ENCODE measurements around the gene ERMARD.

Gene ERMARD

DNA sequence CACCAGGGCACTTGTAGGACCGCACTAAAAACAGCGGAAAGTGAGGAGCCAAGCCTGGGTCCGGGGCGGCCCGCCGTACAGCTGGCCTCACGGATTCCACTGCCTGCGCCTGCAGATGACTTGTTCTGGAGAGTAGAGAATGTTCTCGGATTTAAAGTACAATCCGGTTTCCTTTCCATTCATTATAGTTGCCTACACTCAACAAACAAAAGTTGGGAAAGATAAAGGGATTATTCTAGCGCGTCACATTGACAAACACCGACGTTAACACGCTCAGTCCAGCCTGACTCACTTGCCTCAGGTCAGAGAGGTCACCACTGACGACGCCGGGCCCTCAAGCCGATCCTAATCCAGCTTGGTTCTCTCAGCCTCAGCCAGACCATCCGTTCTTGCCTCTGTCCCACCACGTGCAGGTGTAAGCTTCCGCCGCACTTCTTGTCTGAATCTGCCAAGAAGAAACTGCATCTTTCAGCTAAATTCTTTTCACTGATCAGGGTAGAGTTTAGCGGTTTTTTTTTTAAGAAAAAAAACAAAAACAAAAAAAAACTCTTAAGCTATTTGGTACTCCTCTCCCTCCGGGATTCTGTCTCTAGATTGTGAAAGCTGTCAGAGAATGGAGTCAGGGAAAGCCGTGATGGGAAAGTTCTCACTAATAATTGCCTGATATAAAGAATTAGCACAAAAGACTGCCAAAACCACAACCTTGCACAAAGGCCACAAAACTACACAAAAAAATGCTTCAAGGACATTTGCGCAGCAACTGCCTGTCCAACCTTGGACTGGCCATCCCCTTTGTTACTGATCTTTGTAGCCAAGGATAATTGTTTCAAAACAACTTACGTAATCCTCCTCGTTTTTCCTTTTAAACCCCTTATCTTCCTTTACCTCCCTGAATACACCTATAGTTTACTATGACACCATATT lies 26.0 kb upstream of the ERMARD start:
- Histone ChIP-seq H2BK5ac (ENCODE audit: low read depth, low read length, poor library complexity, severe bottlenecking) (no peak overlapping the region), H2BK120ac (ENCODE audit: low read depth, low read length) (no peak overlapping the region), H3K9me3 (ENCODE audit: control insufficient read depth, low read length) (no peaks in the 10 kb centered on the region), H3K9ac (ENCODE audit: low read length) (peak overlapping the region; percentile 86), H3K4me1 (ENCODE audit: control insufficient read depth, insufficient read depth, low read depth, low read length) (peaks cover 9% of the 10 kb centered on the region), H3K36me3 (ENCODE audit: control insufficient read depth in 1 of 2, insufficient read depth in 2 of 2, low read depth in 1 of 2, low read length in 2 of 2) (no peaks in the 10 kb centered on the region), H2BK12ac (ENCODE audit: low read length in 2 of 2) (no peak overlapping the region), H3K4me3 (ENCODE audit: insufficient read depth in 1 of 2, low read depth in 1 of 2, low read length in 2 of 2) (peak overlapping the region; percentile 77 to 93), H2AFZ (ENCODE audit: low read depth, low read length) (peak overlapping the region; percentile 97), H3K18ac (ENCODE audit: low read depth in 1 of 2, low read length in 2 of 2) (peak overlapping the region; percentile 89), H2AK5ac (ENCODE audit: low read length, severe bottlenecking) (no peak overlapping the region), H3K27me3 (ENCODE audit: control insufficient read depth in 1 of 2, insufficient read depth in 1 of 2, low read length in 2 of 2) (no peaks in the 10 kb centered on the region), H4K8ac (ENCODE audit: low read length) (peak overlapping the region; percentile 84), H3K79me1 (replicated peaks; ENCODE audit: low read length, poor library complexity, severe bottlenecking) (peaks cover 3% of the 10 kb centered on the region), H2BK15ac (ENCODE audit: low read depth, poor library complexity, severe bottlenecking) (no peak overlapping the region), H3K23ac (ENCODE audit: low read length in 2 of 2) (peak overlapping the region in 1 of 2 experiments; percentile 69), H4K91ac (ENCODE audit: low read length) (no peak overlapping the region), H3K14ac (ENCODE audit: low read length in 2 of 2) (peak overlapping the region in 1 of 2 experiments; percentile 68), H3K27ac (ENCODE audit: low read length, poor library complexity, severe bottlenecking) (peak overlapping the region; percentile 64), H3K4me2 (ENCODE audit: low read length, poor library complexity, severe bottlenecking) (peak overlapping the region; percentile 95), H3K4ac (ENCODE audit: low read depth in 1 of 2, low read length in 2 of 2) (peak overlapping the region in 1 of 2 experiments; percentile 41)
- peak; percentile 96 for DNase-seq
- 19% methylated on average over 23 of the region's 29 CpGs for WGBS

DNA sequence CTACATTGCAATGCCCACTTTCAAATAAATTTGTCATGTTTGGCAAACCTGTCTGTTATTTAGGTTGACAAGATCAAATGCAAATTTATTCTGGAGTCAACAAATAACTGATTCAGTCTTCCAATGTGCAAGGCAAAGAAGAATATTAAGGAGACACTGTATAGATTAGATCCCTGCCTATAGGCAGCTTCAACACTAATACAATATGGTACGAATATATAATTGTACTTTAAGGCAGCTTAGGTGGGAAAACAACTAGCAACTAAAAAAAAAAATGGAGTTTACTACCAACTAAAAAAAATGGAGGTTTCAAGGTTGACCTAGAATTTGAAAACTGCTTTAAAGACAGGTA lies 25.4 kb upstream of the ERMARD start:
- Histone ChIP-seq H2BK12ac (ENCODE audit: low read length in 2 of 2) (no peak overlapping the region), H3K14ac (ENCODE audit: low read length in 2 of 2) (no peak overlapping the region), H3K79me1 (replicated peaks; ENCODE audit: low read length, poor library complexity, severe bottlenecking) (peaks cover 3% of the 10 kb centered on the region), H4K91ac (ENCODE audit: low read length) (no peak overlapping the region), H3K4ac (ENCODE audit: low read depth in 1 of 2, low read length in 2 of 2) (no peak overlapping the region), H2BK120ac (ENCODE audit: low read depth, low read length) (no peak overlapping the region), H3K4me2 (ENCODE audit: low read length, poor library complexity, severe bottlenecking) (no peak overlapping the region), H2BK15ac (ENCODE audit: low read depth, poor library complexity, severe bottlenecking) (no peak overlapping the region), H3K36me3 (ENCODE audit: control insufficient read depth in 1 of 2, insufficient read depth in 2 of 2, low read depth in 1 of 2, low read length in 2 of 2) (no peaks in the 10 kb centered on the region), H3K27ac (ENCODE audit: low read length, poor library complexity, severe bottlenecking) (no peak overlapping the region), H3K27me3 (ENCODE audit: control insufficient read depth in 1 of 2, insufficient read depth in 1 of 2, low read length in 2 of 2) (no peaks in the 10 kb centered on the region), H2AK5ac (ENCODE audit: low read length, severe bottlenecking) (no peak overlapping the region), H3K9ac (ENCODE audit: low read length) (no peak overlapping the region), H3K23ac (ENCODE audit: low read length in 2 of 2) (no peak overlapping the region), H2BK5ac (ENCODE audit: low read depth, low read length, poor library complexity, severe bottlenecking) (no peak overlapping the region), H3K9me3 (ENCODE audit: control insufficient read depth, low read length) (no peaks in the 10 kb centered on the region), H3K4me1 (ENCODE audit: control insufficient read depth, insufficient read depth, low read depth, low read length) (peaks cover 9% of the 10 kb centered on the region), H3K4me3 (ENCODE audit: insufficient read depth in 1 of 2, low read depth in 1 of 2, low read length in 2 of 2) (no peak overlapping the region), H2AFZ (ENCODE audit: low read depth, low read length) (no peak overlapping the region), H4K8ac (ENCODE audit: low read length) (no peak overlapping the region), H3K18ac (ENCODE audit: low read depth in 1 of 2, low read length in 2 of 2) (no peak overlapping the region)
- WGBS, result no CpG with 5 or more reads among the region's 1 CpG
- no peak for DNase-seq

DNA sequence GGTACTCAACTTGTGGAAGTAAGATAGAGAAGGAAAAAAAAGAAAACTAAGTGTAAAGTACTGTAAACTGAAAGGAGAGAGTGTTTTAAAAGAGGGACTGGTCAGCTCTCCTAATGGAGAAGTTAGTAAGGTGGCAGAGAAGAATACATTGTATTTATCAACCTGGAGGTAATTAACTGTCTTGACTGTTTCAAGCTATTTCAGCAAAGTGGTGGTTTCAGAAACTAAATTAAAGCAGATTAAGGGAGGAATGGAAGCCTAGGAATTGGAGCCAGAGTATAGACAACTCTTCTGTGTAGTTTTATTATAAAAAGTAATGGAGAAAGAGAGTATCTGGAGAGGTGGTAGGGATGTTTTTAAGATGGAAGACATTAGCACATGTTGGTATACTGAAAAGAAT lies 24.5 kb upstream of the ERMARD start:
- Histone ChIP-seq H3K9ac (ENCODE audit: low read length) (no peak overlapping the region), H3K23ac (ENCODE audit: low read length in 2 of 2) (no peak overlapping the region)

DNA sequence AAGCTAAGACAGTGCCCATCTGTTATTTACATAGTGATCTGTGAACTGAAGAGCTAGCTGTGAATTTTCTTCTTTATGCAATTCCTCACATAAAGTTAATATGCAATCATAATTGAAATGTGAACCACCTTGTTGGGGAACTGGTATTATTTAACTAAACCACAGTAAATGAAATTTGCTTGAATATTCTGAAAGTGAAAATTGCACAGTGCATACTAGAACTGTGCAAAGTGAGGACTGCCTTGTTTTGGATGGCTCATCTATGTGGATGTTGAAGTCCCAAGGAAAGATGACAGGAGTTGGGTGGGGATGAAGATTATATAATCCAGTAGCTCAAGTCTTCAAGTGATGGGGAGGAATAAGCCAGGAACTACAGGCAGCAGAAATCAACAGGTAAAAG lies 21.5 kb upstream of the ERMARD start:
- Histone ChIP-seq H3K9ac (ENCODE audit: low read length) (no peak overlapping the region), H3K4me1 (ENCODE audit: control insufficient read depth, insufficient read depth, low read depth, low read length) (peaks cover 2% of the 10 kb centered on the region), H3K4ac (ENCODE audit: low read depth in 1 of 2, low read length in 2 of 2) (no peak overlapping the region), H3K18ac (ENCODE audit: low read depth in 1 of 2, low read length in 2 of 2) (no peak overlapping the region), H3K27me3 (ENCODE audit: control insufficient read depth in 1 of 2, insufficient read depth in 1 of 2, low read length in 2 of 2) (no peaks in the 10 kb centered on the region), H3K79me1 (replicated peaks; ENCODE audit: low read length, poor library complexity, severe bottlenecking) (no peaks in the 10 kb centered on the region), H3K4me2 (ENCODE audit: low read length, poor library complexity, severe bottlenecking) (no peak overlapping the region), H3K9me3 (ENCODE audit: control insufficient read depth, low read length) (no peaks in the 10 kb centered on the region), H3K14ac (ENCODE audit: low read length in 2 of 2) (no peak overlapping the region), H2AK5ac (ENCODE audit: low read length, severe bottlenecking) (no peak overlapping the region), H3K36me3 (ENCODE audit: control insufficient read depth in 1 of 2, insufficient read depth in 2 of 2, low read depth in 1 of 2, low read length in 2 of 2) (no peaks in the 10 kb centered on the region), H4K8ac (ENCODE audit: low read length) (no peak overlapping the region), H3K4me3 (ENCODE audit: insufficient read depth in 1 of 2, low read depth in 1 of 2, low read length in 2 of 2) (no peak overlapping the region), H2BK15ac (ENCODE audit: low read depth, poor library complexity, severe bottlenecking) (no peak overlapping the region), H2AFZ (ENCODE audit: low read depth, low read length) (no peak overlapping the region), H2BK12ac (ENCODE audit: low read length in 2 of 2) (no peak overlapping the region), H2BK120ac (ENCODE audit: low read depth, low read length) (no peak overlapping the region), H2BK5ac (ENCODE audit: low read depth, low read length, poor library complexity, severe bottlenecking) (no peak overlapping the region), H4K91ac (ENCODE audit: low read length) (no peak overlapping the region), H3K23ac (ENCODE audit: low read length in 2 of 2) (no peak overlapping the region), H3K27ac (ENCODE audit: low read length, poor library complexity, severe bottlenecking) (no peak overlapping the region)
- DNase-seq, result no peak

More for the DNA sequence above, 24.5 kb upstream of the ERMARD start:
- Histone ChIP-seq H3K79me1 (replicated peaks; ENCODE audit: low read length, poor library complexity, severe bottlenecking) (peaks cover 3% of the 10 kb centered on the region), H3K27ac (ENCODE audit: low read length, poor library complexity, severe bottlenecking) (no peak overlapping the region), H2AK5ac (ENCODE audit: low read length, severe bottlenecking) (no peak overlapping the region), H3K4me1 (ENCODE audit: control insufficient read depth, insufficient read depth, low read depth, low read length) (peaks cover 7% of the 10 kb centered on the region), H3K9me3 (ENCODE audit: control insufficient read depth, low read length) (no peaks in the 10 kb centered on the region), H3K4ac (ENCODE audit: low read depth in 1 of 2, low read length in 2 of 2) (no peak overlapping the region), H4K91ac (ENCODE audit: low read length) (no peak overlapping the region), H2BK12ac (ENCODE audit: low read length in 2 of 2) (no peak overlapping the region), H3K36me3 (ENCODE audit: control insufficient read depth in 1 of 2, insufficient read depth in 2 of 2, low read depth in 1 of 2, low read length in 2 of 2) (no peaks in the 10 kb centered on the region), H2BK15ac (ENCODE audit: low read depth, poor library complexity, severe bottlenecking) (no peak overlapping the region), H4K8ac (ENCODE audit: low read length) (no peak overlapping the region), H3K27me3 (ENCODE audit: control insufficient read depth in 1 of 2, insufficient read depth in 1 of 2, low read length in 2 of 2) (no peaks in the 10 kb centered on the region), H3K4me2 (ENCODE audit: low read length, poor library complexity, severe bottlenecking) (no peak overlapping the region), H3K4me3 (ENCODE audit: insufficient read depth in 1 of 2, low read depth in 1 of 2, low read length in 2 of 2) (no peak overlapping the region), H2BK120ac (ENCODE audit: low read depth, low read length) (no peak overlapping the region), H2AFZ (ENCODE audit: low read depth, low read length) (no peak overlapping the region), H3K18ac (ENCODE audit: low read depth in 1 of 2, low read length in 2 of 2) (no peak overlapping the region), H3K14ac (ENCODE audit: low read length in 2 of 2) (no peak overlapping the region), H2BK5ac (ENCODE audit: low read depth, low read length, poor library complexity, severe bottlenecking) (no peak overlapping the region)
- no peak for DNase-seq

Measured in mesenchymal stem cell (in vitro differentiated cells and primary cell).